HG03039 (cell line): Measurements from ENCODE around the gene PCDHAC1.
"Not testable (repeated sequence)": the region's sequence is repeated elsewhere in the genome, so short reads cannot be mapped to it uniquely, and the experiment has no call there.

ENCODE experiments used
- ATAC-seq: cut with Tn5 transposase; IDR thresholded peaks from one replicate; pipeline ENCODE4 v1.9.1; 2021; ENCODE audit warnings: mild to moderate bottlenecking, moderate library complexity; ENCODE audit not compliant: unreplicated experiment

Gene PCDHAC1, protein sequence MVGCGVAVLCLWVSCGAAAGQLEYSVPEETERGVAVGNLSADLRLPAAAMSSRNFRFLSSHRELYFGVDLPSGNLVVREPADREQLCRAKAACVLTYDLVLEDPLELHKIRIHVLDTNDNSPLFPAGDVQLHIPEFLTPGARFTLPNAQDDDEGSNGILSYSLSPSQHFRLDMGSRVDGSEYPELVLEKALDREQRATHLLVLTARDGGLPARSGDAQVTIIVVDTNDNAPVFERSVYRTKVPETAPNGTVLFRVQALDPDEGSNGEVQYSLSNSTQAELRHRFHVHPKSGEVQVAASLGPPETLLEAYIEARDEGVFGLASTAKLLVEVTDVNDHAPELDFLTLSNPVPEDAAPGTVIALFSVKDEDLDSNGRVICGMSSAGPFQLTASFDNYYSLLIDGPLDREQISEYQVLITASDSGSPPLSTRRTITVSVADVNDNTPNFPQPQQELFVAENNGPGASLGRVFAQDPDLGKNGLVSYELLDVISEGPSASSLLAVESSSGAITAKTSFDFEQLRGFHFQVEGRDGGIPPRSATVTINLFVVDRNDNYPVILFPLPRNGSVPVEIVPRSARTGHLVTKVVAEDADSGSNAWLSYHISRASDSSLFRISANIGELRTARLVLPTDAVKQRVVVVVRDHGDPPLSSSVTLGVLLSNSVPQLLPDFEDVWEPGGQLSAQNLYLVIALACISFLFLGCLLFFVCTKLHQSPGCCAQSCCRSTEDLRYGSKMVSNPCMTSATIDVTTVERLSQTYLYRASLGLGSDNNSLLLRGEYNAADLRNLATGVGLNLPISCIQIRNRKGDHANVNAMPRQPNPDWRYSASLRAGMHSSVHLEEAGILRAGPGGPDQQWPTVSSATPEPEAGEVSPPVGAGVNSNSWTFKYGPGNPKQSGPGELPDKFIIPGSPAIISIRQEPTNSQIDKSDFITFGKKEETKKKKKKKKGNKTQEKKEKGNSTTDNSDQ

DNA sequence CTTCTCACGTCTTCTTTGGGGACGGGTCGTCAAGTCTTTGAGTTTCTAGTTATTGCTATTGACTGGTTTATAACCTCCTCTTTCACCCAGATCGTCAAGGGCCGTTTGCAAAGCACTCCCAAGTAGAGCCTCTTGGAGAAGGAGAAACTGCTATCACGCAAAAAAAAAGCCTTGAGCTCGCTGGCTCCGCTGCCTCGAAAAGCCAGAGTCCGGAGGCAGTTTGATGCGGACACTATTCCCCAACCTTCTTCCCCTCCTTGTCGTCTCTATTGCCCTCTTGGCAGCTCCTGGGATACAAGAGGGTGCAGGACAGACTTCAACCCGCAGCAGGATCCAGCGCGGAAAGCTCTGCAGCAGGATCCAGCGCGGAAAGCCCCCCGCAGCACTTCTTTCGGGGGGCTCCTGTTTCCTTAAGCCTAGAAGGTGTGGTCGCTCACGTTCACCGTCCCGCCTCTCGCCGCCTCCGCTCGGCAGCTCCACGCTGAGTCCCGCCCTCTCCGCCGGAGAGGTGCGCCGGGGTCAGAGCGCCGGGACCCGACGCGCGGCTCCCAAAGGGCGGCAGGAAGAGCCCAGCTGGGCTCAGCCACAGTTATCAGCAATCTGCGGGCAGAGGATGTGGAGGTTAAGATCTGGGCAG lies at the start of gene PCDHAC1:
PCDHAC1 (plus strand) TSS at position 494 of the 637 bp plus-strand sequence. CDS start 594 bp downstream, outside the sequence.
- no peak for ATAC-seq

GRCh38 chr5:140876541-140877261 lies 49.4 kb upstream of the PCDHAC1 start:
- ATAC-seq, result not testable (repeated sequence)

GRCh38 chr5:140877262-140877581 lies 48.9 kb upstream of the PCDHAC1 start:
- ATAC-seq, result no peak

DNA sequence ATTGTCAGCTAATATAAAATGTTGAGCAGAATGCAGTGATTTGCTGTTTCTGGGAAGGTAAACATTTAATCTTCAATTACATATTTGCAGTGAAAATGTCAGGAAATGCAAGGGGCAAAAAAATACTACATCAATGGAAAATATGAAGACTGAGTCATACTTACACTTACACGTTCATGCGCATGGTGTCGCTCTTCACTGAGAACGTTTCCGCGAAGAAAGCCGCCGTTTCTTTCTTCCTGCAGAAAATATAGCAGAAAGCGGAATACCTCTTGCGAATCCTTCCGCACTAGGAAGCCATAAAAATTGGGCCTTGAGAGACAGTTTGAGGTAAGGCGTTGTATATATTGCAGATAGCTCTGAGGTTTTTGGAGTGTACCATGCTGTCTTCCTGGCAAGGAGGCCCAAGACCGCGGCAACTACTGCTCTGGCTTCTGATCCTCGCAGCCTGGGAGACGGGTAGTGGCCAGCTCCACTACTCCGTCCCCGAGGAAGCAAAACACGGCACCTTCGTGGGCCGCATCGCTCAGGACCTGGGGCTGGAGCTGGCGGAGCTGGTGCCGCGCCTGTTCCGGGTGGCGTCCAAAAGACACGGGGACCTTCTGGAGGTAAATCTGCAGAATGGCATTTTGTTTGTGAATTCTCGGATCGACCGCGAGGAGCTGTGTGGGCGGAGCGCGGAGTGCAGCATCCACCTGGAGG lies 44.1 kb upstream of the PCDHAC1 start, which contains the start of gene PCDHA13:
PCDHA13 (plus strand) TSS at position 236 of the 702 bp plus-strand sequence; CDS start at position 381, 145 bp downstream.
- no peak for ATAC-seq

DNA sequence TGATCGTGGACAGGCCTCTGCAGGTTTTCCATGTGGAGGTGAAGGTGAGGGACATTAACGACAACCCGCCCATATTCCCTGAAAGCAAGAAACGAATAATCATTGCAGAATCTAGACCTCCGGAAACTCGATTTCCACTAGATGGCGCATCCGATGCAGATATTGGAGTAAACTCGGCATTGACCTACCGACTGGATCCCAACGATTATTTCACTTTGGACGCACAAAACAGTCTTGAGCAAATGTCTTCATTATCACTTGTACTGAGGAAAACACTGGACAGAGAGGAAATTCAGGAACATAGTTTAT lies 43.6 kb upstream of the PCDHAC1 start:
- no peak for ATAC-seq

GRCh38 chr5:140883373-140883772 lies 42.7 kb upstream of the PCDHAC1 start:
- ATAC-seq, result no peak

GRCh38 chr5:140883927-140884697 lies 42.0 kb upstream of the PCDHAC1 start:
- no peak for ATAC-seq

- no peak for ATAC-seq
Measured at GRCh38 chr5:140916325-140916724, 9.8 kb upstream of the PCDHAC1 start.

DNA sequence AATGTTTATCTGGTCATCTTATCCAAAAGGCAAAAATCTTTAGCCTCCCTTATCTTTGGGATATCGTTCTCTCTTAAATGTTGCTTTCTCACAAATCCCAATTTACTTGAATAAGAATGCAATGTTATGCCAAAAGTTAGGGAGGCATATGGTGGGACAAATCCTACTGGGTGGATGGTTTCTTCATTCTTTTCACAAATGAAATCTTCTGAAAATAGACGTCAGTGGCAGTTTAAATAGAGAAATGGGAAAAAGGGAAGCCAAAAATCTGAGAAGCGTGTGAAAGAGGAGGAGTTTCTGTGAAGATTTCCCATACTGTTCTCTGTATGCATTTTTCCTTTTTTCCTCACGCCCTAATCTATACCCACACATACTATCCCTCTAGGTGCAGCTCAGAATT lies 2.5 kb upstream of the PCDHAC1 start:
- no peak for ATAC-seq

- no peak for ATAC-seq
Measured at GRCh38 chr5:140926443-140927227, 536 bp downstream of the PCDHAC1 start.

- no peak for ATAC-seq
Measured at GRCh38 chr5:140927228-140927573, 1.1 kb downstream of the PCDHAC1 start.

- ATAC-seq, result no peak
Measured at GRCh38 chr5:140934964-140935606, 9.0 kb downstream of the PCDHAC1 start.

DNA sequence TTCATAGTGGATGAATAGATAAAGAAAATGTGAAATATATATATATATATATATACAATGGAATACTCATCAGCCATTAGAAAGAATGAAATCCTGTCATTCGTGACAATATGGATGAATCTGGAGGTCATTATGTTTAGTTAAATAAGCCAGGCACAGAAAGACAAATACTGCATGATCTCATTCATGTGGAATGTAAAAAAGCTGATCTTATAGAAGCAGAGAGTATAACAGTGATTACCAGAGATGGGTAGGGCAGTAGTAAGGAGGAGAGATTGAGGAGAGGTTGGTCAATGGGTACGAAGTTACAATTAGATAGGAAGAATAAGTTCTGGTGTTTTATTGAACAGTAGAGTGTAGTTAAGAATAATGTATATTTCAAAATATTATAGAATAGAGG lies 20.5 kb downstream of the PCDHAC1 start:
- ATAC-seq, result no peak

- ATAC-seq, result no peak
Measured at GRCh38 chr5:140951636-140952035, 25.5 kb downstream of the PCDHAC1 start.

DNA sequence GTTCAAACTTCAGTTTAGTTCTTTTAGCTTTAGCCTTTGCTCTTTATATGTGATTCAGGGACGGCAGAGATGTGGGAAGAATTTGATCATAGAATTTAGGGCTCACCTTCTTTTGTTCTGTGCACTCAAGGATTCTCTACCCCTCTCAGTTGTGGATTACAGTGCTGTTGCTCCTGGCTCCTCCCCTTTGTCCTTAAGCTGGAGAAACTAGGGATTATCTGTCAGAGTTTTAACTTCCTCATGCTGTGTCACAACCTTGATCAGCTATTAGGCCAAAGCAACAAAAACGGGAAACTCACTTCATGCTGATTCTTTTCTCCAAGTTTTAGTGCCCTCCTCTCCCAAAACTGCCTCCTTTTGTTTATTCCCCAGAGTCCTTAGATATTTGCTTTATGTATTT lies 27.1 kb downstream of the PCDHAC1 start:
- ATAC-seq, result no peak

DNA sequence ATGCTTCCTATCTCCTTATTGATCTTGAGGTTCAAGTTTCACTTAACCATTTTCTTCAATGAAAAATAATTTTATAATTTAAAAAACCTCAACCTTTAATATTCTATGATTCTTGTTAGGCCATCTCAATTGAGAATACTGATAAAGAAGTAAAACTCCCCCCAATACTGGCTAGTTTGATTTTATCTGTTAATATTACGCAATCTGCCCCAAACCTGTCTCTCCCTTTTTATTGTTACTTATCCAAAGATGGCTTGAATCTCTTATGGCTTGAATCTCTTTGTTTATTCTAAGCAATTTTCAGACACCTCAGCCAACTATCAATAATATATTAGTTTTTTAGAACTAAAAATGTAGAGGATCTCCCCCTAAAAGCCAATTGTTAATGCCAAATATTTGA lies 36.1 kb downstream of the PCDHAC1 start:
- no peak for ATAC-seq

DNA sequence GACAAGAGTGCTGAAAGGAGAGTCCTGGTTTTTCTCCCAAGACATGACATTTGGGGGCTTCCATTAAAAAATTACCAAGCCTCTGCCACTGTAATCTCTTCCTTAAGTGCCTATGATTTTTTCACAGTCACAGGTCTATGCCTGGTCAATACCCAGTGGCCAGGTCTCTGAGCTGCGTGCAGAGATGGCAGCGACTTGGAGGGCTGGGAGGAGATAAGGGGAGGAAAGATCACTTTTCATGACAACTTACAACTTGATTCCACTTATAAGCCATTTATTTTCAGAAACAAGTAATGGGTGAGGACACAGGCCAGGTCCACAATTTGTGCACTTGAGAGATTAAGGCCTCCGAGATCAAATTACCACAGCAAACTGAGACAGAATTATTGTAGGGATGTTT lies 38.3 kb downstream of the PCDHAC1 start:
- no peak for ATAC-seq

DNA sequence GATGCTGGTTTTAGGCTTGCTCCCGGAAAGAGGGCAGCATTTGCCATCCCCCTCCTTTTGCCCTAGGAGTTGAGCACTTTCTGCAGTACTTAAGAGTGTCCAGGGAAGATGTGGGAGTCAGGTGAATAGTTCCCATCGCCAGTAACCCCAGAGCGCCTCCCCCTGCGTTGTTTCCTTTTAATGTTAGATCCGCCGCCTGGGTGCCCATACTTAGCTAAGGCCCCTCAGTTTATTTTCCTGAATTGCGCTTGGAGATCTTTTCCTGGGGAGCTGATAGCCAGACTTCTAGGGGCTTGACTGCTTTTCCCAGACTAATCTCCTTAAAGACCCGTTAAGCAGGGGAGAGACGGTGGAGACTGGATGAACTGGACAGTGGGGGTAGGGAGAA lies 39.8 kb downstream of the PCDHAC1 start:
- no peak for ATAC-seq
